ENCODE measurements around the gene RPRD2. TPM values are rescaled to one million over a fixed set of nuclear protein-coding genes. Genes with fewer than 3 reads are reported as not detected.
"Not testable (repeated sequence)": the region's sequence is repeated elsewhere in the genome, so short reads cannot be mapped to it uniquely, and the experiment has no call there.

RPRD2 gene
- 17.4 TPM for polyA plus RNA-seq (2013, experiment 1 of 2)
- polyA plus RNA-seq (2013, experiment 2 of 2): 17.5 TPM

GRCh38 chr1:150363426-150364230, at the start of gene RPRD2:
Gene RPRD2 (plus strand): TSS chr1:150364147. CDS start chr1:150364715, 568 bp downstream.
- DNase-seq: peak; percentile 100
- H3K4me3 ChIP-seq (ENCODE audit: low read length): peak within 1 kb of the TSS; percentile 91
- peak within 1 kb of the TSS; percentile 87 for H4K5ac ChIP-seq (ENCODE audit: low read length)
- peak within 1 kb of the TSS; percentile 65 for H2AK5ac ChIP-seq (ENCODE audit: low read length)
- peak within 1 kb of the TSS; percentile 97 for H3K18ac ChIP-seq (ENCODE audit: low read length)
- H3K79me1 ChIP-seq (ENCODE audit: low read length): no peaks in the 10 kb centered on the region
- H3K56ac ChIP-seq (ENCODE audit: low read length): peak within 1 kb of the TSS; percentile 98
- peaks cover 2% of the 10 kb centered on the region for H3K4me1 ChIP-seq (ENCODE audit: control insufficient read depth, low read depth, low read length)
- no CpG with 5 or more reads among the region's 36 CpGs for WGBS (ENCODE audit: extremely low coverage, insufficient coverage, low lambda C conversion rate)
- H2BK120ac ChIP-seq (ENCODE audit: low read depth, low read length): peak within 1 kb of the TSS; percentile 56
- no peak within 1 kb of the TSS for H2BK15ac ChIP-seq (replicated peaks; ENCODE audit: low read depth)
- no peaks in the 10 kb centered on the region for H3K27me3 ChIP-seq (ENCODE audit: insufficient read depth, low read length, poor library complexity)
- H3K23ac ChIP-seq (ENCODE audit: low read length): peak within 1 kb of the TSS; percentile 89
- no peaks in the 10 kb centered on the region for H3K36me3 ChIP-seq (ENCODE audit: control insufficient read depth, insufficient read depth, low read length)
- H3K4ac ChIP-seq (ENCODE audit: low read depth, low read length): peak within 1 kb of the TSS; percentile 96
- peak within 1 kb of the TSS; percentile 98 for H3K9ac ChIP-seq (ENCODE audit: low read length)
- peak within 1 kb of the TSS; percentile 93 for H2BK5ac ChIP-seq (ENCODE audit: low read length)
- H3K79me2 ChIP-seq (ENCODE audit: control insufficient read depth, insufficient read depth, low read length): peaks cover 34% of the 10 kb centered on the region
- H4K8ac ChIP-seq (ENCODE audit: low read depth, low read length): peak within 1 kb of the TSS; percentile 89
- H3K27ac ChIP-seq (ENCODE audit: low read depth, low read length): peak within 1 kb of the TSS; percentile 99
- peak within 1 kb of the TSS; percentile 92 for H3K4me2 ChIP-seq (ENCODE audit: low read length)

GRCh38 chr1:150314691-150315090, 49.3 kb upstream of the RPRD2 start:
- H2BK120ac ChIP-seq (ENCODE audit: low read depth, low read length); H3K9ac ChIP-seq (ENCODE audit: low read length); H3K36me3 ChIP-seq (ENCODE audit: control insufficient read depth, insufficient read depth, low read length); H4K5ac ChIP-seq (ENCODE audit: low read length); H2AK5ac ChIP-seq (ENCODE audit: low read length); H3K79me2 ChIP-seq (ENCODE audit: control insufficient read depth, insufficient read depth, low read length); DNase-seq; H2BK5ac ChIP-seq (ENCODE audit: low read length); H3K18ac ChIP-seq (ENCODE audit: low read length); H3K4ac ChIP-seq (ENCODE audit: low read depth, low read length); H4K8ac ChIP-seq (ENCODE audit: low read depth, low read length); H3K4me3 ChIP-seq (ENCODE audit: low read length); H3K4me1 ChIP-seq (ENCODE audit: control insufficient read depth, low read depth, low read length); H3K79me1 ChIP-seq (ENCODE audit: low read length); H3K23ac ChIP-seq (ENCODE audit: low read length); H3K56ac ChIP-seq (ENCODE audit: low read length); H3K4me2 ChIP-seq (ENCODE audit: low read length); H3K27ac ChIP-seq (ENCODE audit: low read depth, low read length); H2BK15ac ChIP-seq (replicated peaks; ENCODE audit: low read depth); H3K27me3 ChIP-seq (ENCODE audit: insufficient read depth, low read length, poor library complexity): not testable (repeated sequence)
- no CpG with 5 or more reads among the region's 4 CpGs for WGBS (ENCODE audit: extremely low coverage, insufficient coverage, low lambda C conversion rate)

- Histone ChIP-seq H2BK15ac (replicated peaks; ENCODE audit: low read depth) (no peak overlapping the region), H3K27me3 (ENCODE audit: insufficient read depth, low read length, poor library complexity) (no peaks in the 10 kb centered on the region), H2AK5ac (ENCODE audit: low read length) (no peak overlapping the region), H4K5ac (ENCODE audit: low read length) (no peak overlapping the region), H3K56ac (ENCODE audit: low read length) (no peak overlapping the region), H3K4me2 (ENCODE audit: low read length) (no peak overlapping the region), H3K9ac (ENCODE audit: low read length) (no peak overlapping the region), H3K79me1 (ENCODE audit: low read length) (peaks cover 5% of the 10 kb centered on the region), H4K8ac (ENCODE audit: low read depth, low read length) (no peak overlapping the region), H3K4ac (ENCODE audit: low read depth, low read length) (peak overlapping the region; percentile 8), H3K4me3 (ENCODE audit: low read length) (no peak overlapping the region), H3K18ac (ENCODE audit: low read length) (no peak overlapping the region), H3K36me3 (ENCODE audit: control insufficient read depth, insufficient read depth, low read length) (peaks cover 1% of the 10 kb centered on the region), H3K4me1 (ENCODE audit: control insufficient read depth, low read depth, low read length) (peaks cover 2% of the 10 kb centered on the region), H3K23ac (ENCODE audit: low read length) (no peak overlapping the region), H3K27ac (ENCODE audit: low read depth, low read length) (no peak overlapping the region), H2BK5ac (ENCODE audit: low read length) (no peak overlapping the region), H2BK120ac (ENCODE audit: low read depth, low read length) (no peak overlapping the region), H3K79me2 (ENCODE audit: control insufficient read depth, insufficient read depth, low read length) (peaks cover 20% of the 10 kb centered on the region)
- no CpG with 5 or more reads among the region's 8 CpGs for WGBS (ENCODE audit: extremely low coverage, insufficient coverage, low lambda C conversion rate)
- no peak for DNase-seq
Observed at GRCh38 chr1:150320667-150320978, 43.3 kb upstream of the RPRD2 start.

GRCh38 chr1:150321826-150322166, 42.2 kb upstream of the RPRD2 start:
- H2AK5ac ChIP-seq (ENCODE audit: low read length): peak overlapping the region; percentile 72
- peak overlapping the region; percentile 81 for H3K27ac ChIP-seq (ENCODE audit: low read depth, low read length)
- no peak for DNase-seq
- no peak overlapping the region for H3K23ac ChIP-seq (ENCODE audit: low read length)
- H3K79me2 ChIP-seq (ENCODE audit: control insufficient read depth, insufficient read depth, low read length): peaks cover 21% of the 10 kb centered on the region
- H3K56ac ChIP-seq (ENCODE audit: low read length): peak overlapping the region; percentile 98
- H3K4me2 ChIP-seq (ENCODE audit: low read length): peak overlapping the region; percentile 93
- no peak overlapping the region for H3K4ac ChIP-seq (ENCODE audit: low read depth, low read length)
- peaks cover 4% of the 10 kb centered on the region for H3K36me3 ChIP-seq (ENCODE audit: control insufficient read depth, insufficient read depth, low read length)
- peak overlapping the region; percentile 100 for H3K4me3 ChIP-seq (ENCODE audit: low read length)
- WGBS (ENCODE audit: extremely low coverage, insufficient coverage, low lambda C conversion rate): no CpG with 5 or more reads among the region's 9 CpGs
- H3K79me1 ChIP-seq (ENCODE audit: low read length): peaks cover 7% of the 10 kb centered on the region
- H3K9ac ChIP-seq (ENCODE audit: low read length): peak overlapping the region; percentile 100
- no peak overlapping the region for H4K5ac ChIP-seq (ENCODE audit: low read length)
- H2BK15ac ChIP-seq (replicated peaks; ENCODE audit: low read depth): no peak overlapping the region
- peak overlapping the region; percentile 17 for H2BK5ac ChIP-seq (ENCODE audit: low read length)
- no peak overlapping the region for H4K8ac ChIP-seq (ENCODE audit: low read depth, low read length)
- H2BK120ac ChIP-seq (ENCODE audit: low read depth, low read length): no peak overlapping the region
- peaks cover 2% of the 10 kb centered on the region for H3K4me1 ChIP-seq (ENCODE audit: control insufficient read depth, low read depth, low read length)
- no peaks in the 10 kb centered on the region for H3K27me3 ChIP-seq (ENCODE audit: insufficient read depth, low read length, poor library complexity)
- no peak overlapping the region for H3K18ac ChIP-seq (ENCODE audit: low read length)

- H3K36me3 ChIP-seq (ENCODE audit: control insufficient read depth, insufficient read depth, low read length): peaks cover 4% of the 10 kb centered on the region
- H3K27me3 ChIP-seq (ENCODE audit: insufficient read depth, low read length, poor library complexity): no peaks in the 10 kb centered on the region
- DNase-seq: no peak
- peaks cover 2% of the 10 kb centered on the region for H3K4me1 ChIP-seq (ENCODE audit: control insufficient read depth, low read depth, low read length)
- peak overlapping the region; percentile 100 for H3K9ac ChIP-seq (ENCODE audit: low read length)
- no peak overlapping the region for H2BK120ac ChIP-seq (ENCODE audit: low read depth, low read length)
- H3K4me3 ChIP-seq (ENCODE audit: low read length): peak overlapping the region; percentile 100
- H2AK5ac ChIP-seq (ENCODE audit: low read length): no peak overlapping the region
- H3K79me1 ChIP-seq (ENCODE audit: low read length): peaks cover 7% of the 10 kb centered on the region
- no peak overlapping the region for H4K5ac ChIP-seq (ENCODE audit: low read length)
- H2BK15ac ChIP-seq (replicated peaks; ENCODE audit: low read depth): no peak overlapping the region
- H2BK5ac ChIP-seq (ENCODE audit: low read length): no peak overlapping the region
- H3K79me2 ChIP-seq (ENCODE audit: control insufficient read depth, insufficient read depth, low read length): peaks cover 21% of the 10 kb centered on the region
- H3K23ac ChIP-seq (ENCODE audit: low read length): no peak overlapping the region
- no CpG with 5 or more reads among the region's 3 CpGs for WGBS (ENCODE audit: extremely low coverage, insufficient coverage, low lambda C conversion rate)
- H3K18ac ChIP-seq (ENCODE audit: low read length): no peak overlapping the region
- H3K4me2 ChIP-seq (ENCODE audit: low read length): peak overlapping the region; percentile 93
- no peak overlapping the region for H4K8ac ChIP-seq (ENCODE audit: low read depth, low read length)
- H3K4ac ChIP-seq (ENCODE audit: low read depth, low read length): no peak overlapping the region
- H3K56ac ChIP-seq (ENCODE audit: low read length): peak overlapping the region; percentile 98
- no peak overlapping the region for H3K27ac ChIP-seq (ENCODE audit: low read depth, low read length)
Observed at GRCh38 chr1:150322310-150322709, 41.6 kb upstream of the RPRD2 start.
